ENCODE data around the gene LRP11.

Gene LRP11

GRCh38 chr6:149781715-149782114 lies 82.4 kb downstream of the LRP11 start:
- DNase-seq: no peak

DNA sequence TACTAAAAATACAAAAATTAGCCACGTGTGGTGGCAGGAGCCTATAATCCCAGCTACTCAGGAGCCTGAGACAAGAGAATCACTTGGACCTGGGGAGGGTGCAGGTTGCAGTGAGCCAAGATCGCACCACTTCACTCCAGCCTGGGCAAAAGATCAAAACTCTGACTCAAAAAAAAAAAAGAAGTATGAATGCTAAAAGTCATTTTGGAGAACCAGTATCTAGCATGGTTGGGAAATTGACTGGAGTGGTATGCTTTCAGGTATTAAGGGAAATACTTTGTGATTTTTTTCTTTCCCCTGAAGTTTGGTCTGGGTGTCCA lies 84.6 kb downstream of the LRP11 start:
- no peak for DNase-seq

DNA sequence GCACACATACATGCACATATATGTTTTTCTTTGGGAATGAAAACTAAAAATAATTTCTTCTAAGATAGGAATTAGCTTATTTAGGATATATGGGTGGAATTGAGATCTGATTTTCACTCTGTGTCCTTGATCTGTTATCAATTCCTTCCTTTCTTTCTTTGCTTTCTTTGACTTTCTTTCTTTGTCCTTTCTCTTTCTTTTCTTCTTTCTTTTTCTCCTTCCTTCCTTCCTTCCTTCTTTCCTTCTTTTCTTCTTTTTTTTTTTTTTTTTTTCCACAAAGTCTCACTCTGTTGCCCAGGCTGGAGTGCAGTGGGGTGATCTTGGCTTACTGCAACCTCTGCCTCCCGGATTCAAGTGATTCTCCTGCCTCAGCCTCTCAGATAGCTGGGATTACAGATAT lies 86.5 kb downstream of the LRP11 start:
- no peak for DNase-seq

GRCh38 chr6:149771925-149772324 lies 92.2 kb downstream of the LRP11 start:
- DNase-seq: no peak

- no peak for DNase-seq
Observed at GRCh38 chr6:149771185-149771584, 93.0 kb downstream of the LRP11 start.

DNA sequence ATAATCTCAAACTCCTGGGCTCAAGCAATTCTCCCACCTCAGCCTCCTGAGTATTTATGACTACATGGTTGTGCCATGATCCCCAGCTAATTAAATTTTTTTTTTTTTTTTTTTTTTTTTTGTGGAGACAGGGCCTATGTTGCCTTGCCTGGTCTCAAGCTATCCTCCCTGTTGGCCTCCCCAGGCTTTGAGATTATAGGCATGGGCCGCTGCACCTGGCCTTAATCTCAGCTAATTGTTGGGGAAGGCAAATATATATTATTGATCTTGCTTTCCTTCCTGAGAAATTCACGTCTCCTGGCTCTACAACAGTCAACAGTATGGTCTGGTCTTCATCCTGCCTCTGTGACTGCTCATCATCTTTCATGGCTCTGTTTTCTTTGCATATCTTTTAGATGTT lies 94.5 kb downstream of the LRP11 start:
- no peak for DNase-seq

Measured in C1 segment of cervical spinal cord (tissue), 14 donors.